Measurements from ENCODE around the gene DKC1. TPM values are rescaled to one million over a fixed set of nuclear protein-coding genes. Genes with fewer than 3 reads are reported as not detected.
A peak's percentile ranks its signal among the peaks of the same experiment; 100 is the strongest.

Gene DKC1
- total and polyA plus RNA-seq, 2 experiments from 2014 or later: 120 to 165 TPM

GRCh38 chrX:154742613-154743012 lies 20.1 kb upstream of the DKC1 start (continued):
- TF ChIP-seq CTCF (conservative IDR thresholded peaks at IDR 0.05; ENCODE audit: low read depth in 2 of 2) (no peak), CREB1 (CRISPR knock-in tag; IDR thresholded peaks at IDR 0.05; ENCODE audit: low read depth) (no peak), STAT1 (IDR thresholded peaks at IDR 0.05; ENCODE audit: unreplicated experiment) (no peak), ZNF331 (CRISPR knock-in tag; IDR thresholded peaks at IDR 0.05; ENCODE audit: low read depth) (no peak), ETS1 (IDR thresholded peaks at IDR 0.05) (no peak), POLR2AphosphoS5 (IDR thresholded peaks at IDR 0.05; ENCODE audit: low read depth) (no peak), EZH2phosphoT487 (IDR thresholded peaks at IDR 0.05; ENCODE audit: unreplicated experiment) (no peak), NANOG (IDR thresholded peaks at IDR 0.05; ENCODE audit: borderline replicate concordance) (no peak), EZH2 (IDR thresholded peaks at IDR 0.05; ENCODE audit: low read depth, unreplicated experiment) (no peak)

- Histone ChIP-seq H3K4me2 (no peak overlapping the region), H3K27ac (ENCODE audit: low read depth) (no peak overlapping the region), H3K4me1 (ENCODE audit: insufficient read depth) (peaks cover 4% of the 10 kb centered on the region; the same call in 1 of the 2 replicates), H2AFZ (no peak overlapping the region), H3K9me2 (ENCODE audit: insufficient read depth) (no peaks in the 10 kb centered on the region), H3F3A (replicated peaks; ENCODE audit: low read depth) (no peaks in the 10 kb centered on the region), H3K4me3 (no peak overlapping the region), H4K20me1 (replicated peaks; ENCODE audit: insufficient read depth) (no peaks in the 10 kb centered on the region), H3K79me2 (replicated peaks; ENCODE audit: insufficient read depth) (no peaks in the 10 kb centered on the region), H3K27me3 (ENCODE audit: insufficient read depth) (peaks cover 39% of the 10 kb centered on the region), H3K36me3 (ENCODE audit: insufficient read depth) (no peaks in the 10 kb centered on the region)
- Mint-ChIP-seq H3K27me3 (ENCODE audit: insufficient read depth, low read depth, poor library complexity) (peaks cover 33% of the 10 kb centered on the region), H3K36me3 (ENCODE audit: low read depth) (no peaks in the 10 kb centered on the region), H3K9me3 (no peaks in the 10 kb centered on the region), H3K4me1 (peaks cover 9% of the 10 kb centered on the region), H3K4me3 (no peak overlapping the region), H3K27ac (no peak overlapping the region)
- ATAC-seq: peak; percentile 74
- DNase-seq (ENCODE audit: low spot score): peak; percentile 72
- TF ChIP-seq CTCF (conservative IDR thresholded peaks at IDR 0.05; ENCODE audit: low read depth in 2 of 2): peak; percentile 64 to 69
- TF ChIP-seq ZNF462 (CRISPR knock-in tag; IDR thresholded peaks at IDR 0.05): no peak
- TF ChIP-seq CREB1 (CRISPR knock-in tag; IDR thresholded peaks at IDR 0.05; ENCODE audit: low read depth): no peak
- no peak for TF ChIP-seq EZH2phosphoT487 (IDR thresholded peaks at IDR 0.05; ENCODE audit: unreplicated experiment)
Measured at GRCh38 chrX:154748712-154749339, 13.8 kb upstream of the DKC1 start.

Measured in GM23338 (cell line).